ENCODE measurements around the gene PTAFR.

DNA sequence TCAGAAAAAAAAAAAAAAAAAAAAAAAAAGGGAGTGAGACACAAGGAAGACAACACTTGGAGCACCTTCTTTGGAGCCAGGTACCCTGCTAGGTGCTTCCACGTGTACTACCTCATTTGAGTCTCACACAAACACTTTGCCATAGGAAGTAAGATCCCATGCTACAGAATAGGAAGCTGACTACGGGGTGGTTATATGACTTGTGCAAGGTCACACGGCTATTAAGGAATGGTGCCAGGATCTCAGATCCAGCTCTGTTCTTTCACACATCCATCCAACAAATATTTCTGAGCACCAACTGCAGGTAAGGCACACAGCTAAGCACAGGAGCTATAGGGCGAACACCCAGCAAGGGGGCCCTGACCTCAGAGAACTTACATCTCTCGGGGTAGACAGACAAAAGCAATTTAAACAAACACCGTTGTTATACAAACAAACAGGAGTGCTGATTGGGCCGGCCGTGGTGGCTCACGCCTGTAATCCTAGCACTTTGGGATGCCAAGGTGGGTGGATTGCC is 22.4 kb downstream of the PTAFR start:
- TF ChIP-seq, protein P1, sequence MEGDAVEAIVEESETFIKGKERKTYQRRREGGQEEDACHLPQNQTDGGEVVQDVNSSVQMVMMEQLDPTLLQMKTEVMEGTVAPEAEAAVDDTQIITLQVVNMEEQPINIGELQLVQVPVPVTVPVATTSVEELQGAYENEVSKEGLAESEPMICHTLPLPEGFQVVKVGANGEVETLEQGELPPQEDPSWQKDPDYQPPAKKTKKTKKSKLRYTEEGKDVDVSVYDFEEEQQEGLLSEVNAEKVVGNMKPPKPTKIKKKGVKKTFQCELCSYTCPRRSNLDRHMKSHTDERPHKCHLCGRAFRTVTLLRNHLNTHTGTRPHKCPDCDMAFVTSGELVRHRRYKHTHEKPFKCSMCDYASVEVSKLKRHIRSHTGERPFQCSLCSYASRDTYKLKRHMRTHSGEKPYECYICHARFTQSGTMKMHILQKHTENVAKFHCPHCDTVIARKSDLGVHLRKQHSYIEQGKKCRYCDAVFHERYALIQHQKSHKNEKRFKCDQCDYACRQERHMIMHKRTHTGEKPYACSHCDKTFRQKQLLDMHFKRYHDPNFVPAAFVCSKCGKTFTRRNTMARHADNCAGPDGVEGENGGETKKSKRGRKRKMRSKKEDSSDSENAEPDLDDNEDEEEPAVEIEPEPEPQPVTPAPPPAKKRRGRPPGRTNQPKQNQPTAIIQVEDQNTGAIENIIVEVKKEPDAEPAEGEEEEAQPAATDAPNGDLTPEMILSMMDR (conservative IDR thresholded peaks at IDR 0.05 in 1 of 2, IDR thresholded peaks at IDR 0.05 in 1 of 2; ENCODE audit: low read depth in 1 of 2, low read length in 2 of 2): no peak
- TF ChIP-seq EZH2 (IDR thresholded peaks at IDR 0.05; ENCODE audit: low read length, missing control alignments): no peak
